Dermis blood vessel endothelial cell (primary cell): ENCODE data around the gene APH1A. TPM values are rescaled to one million over a fixed set of nuclear protein-coding genes. Genes with fewer than 3 reads are reported as not detected.
A peak's percentile ranks its signal among the peaks of the same experiment; 100 is the strongest.
"Not testable (repeated sequence)": the region's sequence is repeated elsewhere in the genome, so short reads cannot be mapped to it uniquely, and the experiment has no call there.

ENCODE experiments used
- DNase-seq: peaks from one replicate; pipeline ENCODE4 v3.0.0; 2010
- total RNA-seq: library from RNA; depleted of rRNA; stranded (reverse); fragments of >200 nt; gene quantifications from 2 replicates; pipeline ENCODE4 v1.2.3, GENCODE V29; 2014

APH1A gene
- total RNA-seq, 1 donor from 2014 or later = 182 TPM

GRCh38 chr1:150233359-150234308, 35.2 kb downstream of the APH1A start:
- DNase-seq = no peak

- DNase-seq = not testable (repeated sequence)
These were observed 35.9 kb downstream of the APH1A start for GRCh38 chr1:150232921-150233320.

GRCh38 chr1:150228246-150228645, 40.6 kb downstream of the APH1A start:
- not testable (repeated sequence) for DNase-seq

- DNase-seq = no peak
These were observed 41.6 kb downstream of the APH1A start for GRCh38 chr1:150227228-150227627.

GRCh38 chr1:150226486-150226885, 42.3 kb downstream of the APH1A start:
- no peak for DNase-seq

GRCh38 chr1:150225546-150225945, 43.3 kb downstream of the APH1A start:
- no peak for DNase-seq

GRCh38 chr1:150224983-150225382, 43.8 kb downstream of the APH1A start:
- no peak for DNase-seq

- peak; percentile 32 for DNase-seq
These were observed 47.3 kb downstream of the APH1A start for GRCh38 chr1:150221552-150221951.

GRCh38 chr1:150215855-150216254, 53.0 kb downstream of the APH1A start:
- not testable (repeated sequence) for DNase-seq

Other genes with a start within 250 kb of the APH1A start
- gene VPS45, start 201.2 kb downstream of the APH1A start, total RNA-seq = 25.4 and 31.9 TPM in 2 replicates
- gene PLEKHO1, start 119.1 kb downstream of the APH1A start, total RNA-seq = 31.0 and 65.9 TPM in 2 replicates
- gene ANP32E, start 32.9 kb downstream of the APH1A start, total RNA-seq = 18.2 and 35.8 TPM in 2 replicates
- gene CA14, start 11.2 kb downstream of the APH1A start, total RNA-seq = not detected in 2 replicates
- gene C1orf54, start 3.8 kb upstream of the APH1A start, total RNA-seq = 3.6 and 43.1 TPM in 2 replicates
- gene CIART, start 13.5 kb upstream of the APH1A start, total RNA-seq = 0.33 and 1.0 TPM in 2 replicates
- 35.4 and 43.4 TPM in 2 replicates for gene MRPS21, start 24.8 kb upstream of the APH1A start, total RNA-seq
- 40.0 and 47.5 TPM in 2 replicates for gene PRPF3, start 52.5 kb upstream of the APH1A start, total RNA-seq
- gene RPRD2, start 95.1 kb upstream of the APH1A start, total RNA-seq = 7.8 and 10.2 TPM in 2 replicates
- 10.4 and 16.0 TPM in 2 replicates for gene TARS2, start 218.4 kb upstream of the APH1A start, total RNA-seq
- gene ECM1, start 239.1 kb upstream of the APH1A start, total RNA-seq = 0.19 and 0.34 TPM in 2 replicates
- not detected in 2 replicates for gene FALEC, start 246.7 kb upstream of the APH1A start, total RNA-seq